ENCODE data around the gene GRAMD1A. TPM values are rescaled to one million over a fixed set of nuclear protein-coding genes. Genes with fewer than 3 reads are reported as not detected.
A peak's percentile ranks its signal among the peaks of the same experiment; 100 is the strongest.

Gene GRAMD1A
- total RNA-seq, 3 donors from 2014 or later (not counting 1 experiment from before 2014, with no cell fraction given): 57.6 to 80.3 (median 66.6) TPM

DNA sequence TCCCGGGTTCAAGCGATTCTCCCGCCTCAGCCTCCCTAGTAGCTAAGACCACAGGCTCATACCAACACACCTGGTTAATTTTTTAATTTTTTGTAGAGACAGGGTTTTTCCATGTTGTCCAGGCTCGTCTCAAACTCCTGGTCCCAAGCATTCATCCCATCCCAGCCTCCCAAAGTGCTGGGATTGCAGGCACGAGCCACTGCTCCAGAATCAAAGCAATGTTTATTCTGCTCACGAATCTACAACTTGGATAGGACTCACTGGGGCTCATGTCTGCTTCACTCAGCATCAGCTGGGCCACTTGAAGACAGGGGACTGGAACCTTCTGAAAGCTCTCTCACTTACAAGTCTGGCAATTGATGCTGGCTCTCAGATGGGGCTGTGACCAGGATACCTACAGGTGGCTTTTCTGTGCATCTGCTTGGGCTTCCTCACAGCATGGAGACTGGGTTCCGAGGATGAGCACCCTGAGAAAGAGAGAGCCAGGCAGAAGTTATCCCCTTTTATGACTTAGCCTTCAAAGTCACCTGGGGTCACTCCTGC lies 27.9 kb upstream of the GRAMD1A start:
- Histone ChIP-seq H3K36me3 (ENCODE audit: control insufficient read depth, insufficient read depth, low read length) (no peaks in the 10 kb centered on the region), H3K4me1 (ENCODE audit: control insufficient read depth, insufficient read depth, low read length) (peaks cover 13% of the 10 kb centered on the region), H3K27me3 (ENCODE audit: control insufficient read depth, insufficient read depth, low read length) (no peaks in the 10 kb centered on the region), H3K9me3 (ENCODE audit: control insufficient read depth, insufficient read depth, low read length) (no peaks in the 10 kb centered on the region), H3K4me3 (ENCODE audit: low read length) (no peak overlapping the region), H3K27ac (ENCODE audit: low read length) (no peak overlapping the region)
- DNase-seq (no peak), ATAC-seq (no peak)
- H3K4me3 Mint-ChIP-seq: no peak overlapping the region
- H3K27me3 Mint-ChIP-seq (ENCODE audit: low read depth in 2 of 2): no peaks in the 10 kb centered on the region
- H3K9me3 Mint-ChIP-seq: no peaks in the 10 kb centered on the region
- intact Hi-C loops (cut with micrococcal nuclease): loop anchor here (5.0 kb wide), 1 partner anchor 170 kb away; the partner anchor contains the start of gene FXYD7
- H3K4me1 Mint-ChIP-seq: peaks cover 12 to 23% of the 10 kb centered on the region in 2 donors
- WGBS (ENCODE audit: insufficient coverage): 89% methylated on average over 7 of the region's 7 CpGs
- TF ChIP-seq CTCF (IDR thresholded peaks at IDR 0.05): no peak
- H3K27ac Mint-ChIP-seq: peak overlapping the region in 1 of 2 donors; percentile 76
- no peaks in the 10 kb centered on the region for H3K36me3 Mint-ChIP-seq

GRCh38 chr19:34974646-34975045 lies 25.5 kb upstream of the GRAMD1A start:
- Mint-ChIP-seq H3K4me1 (peaks cover 12 to 27% of the 10 kb centered on the region in 2 donors), H3K27me3 (ENCODE audit: low read depth in 2 of 2) (peaks cover 0 to 3% of the 10 kb centered on the region in 2 donors), H3K36me3 (no peaks in the 10 kb centered on the region), H3K9me3 (no peaks in the 10 kb centered on the region), H3K27ac (no peak overlapping the region), H3K4me3 (no peak overlapping the region)
- no peak for DNase-seq
- peaks cover 13% of the 10 kb centered on the region for H3K4me1 ChIP-seq (ENCODE audit: control insufficient read depth, insufficient read depth, low read length)
- no peaks in the 10 kb centered on the region for H3K36me3 ChIP-seq (ENCODE audit: control insufficient read depth, insufficient read depth, low read length)
- intact Hi-C loops (cut with micrococcal nuclease): loop anchor here (5.0 kb wide), 1 partner anchor 168 kb away; the partner anchor contains the start of gene FXYD7
- no peak for TF ChIP-seq CTCF (IDR thresholded peaks at IDR 0.05)
- H3K27ac ChIP-seq (ENCODE audit: low read length): no peak overlapping the region
- ATAC-seq: no peak
- no peaks in the 10 kb centered on the region for H3K9me3 ChIP-seq (ENCODE audit: control insufficient read depth, insufficient read depth, low read length)
- 83% methylated on average over 4 of the region's 5 CpGs for WGBS (ENCODE audit: insufficient coverage)
- no peaks in the 10 kb centered on the region for H3K27me3 ChIP-seq (ENCODE audit: control insufficient read depth, insufficient read depth, low read length)
- H3K4me3 ChIP-seq (ENCODE audit: low read length): no peak overlapping the region

DNA sequence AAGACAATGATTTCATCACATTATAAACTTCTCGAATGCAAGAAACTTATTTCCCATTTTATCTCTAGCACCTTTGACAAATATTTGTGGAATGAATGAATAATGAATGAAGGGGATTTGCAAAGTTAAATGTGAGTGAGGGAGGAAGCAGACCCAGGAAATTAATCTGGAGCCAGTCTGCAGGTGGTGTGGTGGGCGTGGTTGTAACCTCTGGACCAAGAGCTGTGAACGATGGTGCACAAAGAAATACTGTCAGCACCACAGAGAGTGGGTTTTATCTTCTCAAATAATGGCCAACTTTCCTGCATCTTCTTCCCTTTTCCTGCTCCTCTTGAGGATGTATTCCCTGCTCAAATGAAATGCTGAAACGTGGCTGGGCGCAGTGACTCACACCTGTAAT lies 25.1 kb upstream of the GRAMD1A start:
- Mint-ChIP-seq H3K4me1 (peaks cover 12 to 27% of the 10 kb centered on the region in 2 donors), H3K4me3 (no peak overlapping the region), H3K27me3 (ENCODE audit: low read depth in 2 of 2) (peaks cover 0 to 3% of the 10 kb centered on the region in 2 donors), H3K27ac (no peak overlapping the region), H3K9me3 (no peaks in the 10 kb centered on the region), H3K36me3 (no peaks in the 10 kb centered on the region)
- Histone ChIP-seq H3K36me3 (ENCODE audit: control insufficient read depth, insufficient read depth, low read length) (no peaks in the 10 kb centered on the region), H3K27me3 (ENCODE audit: control insufficient read depth, insufficient read depth, low read length) (no peaks in the 10 kb centered on the region), H3K4me3 (ENCODE audit: low read length) (no peak overlapping the region), H3K27ac (ENCODE audit: low read length) (no peak overlapping the region), H3K4me1 (ENCODE audit: control insufficient read depth, insufficient read depth, low read length) (peaks cover 13% of the 10 kb centered on the region), H3K9me3 (ENCODE audit: control insufficient read depth, insufficient read depth, low read length) (no peaks in the 10 kb centered on the region)
- ATAC-seq (no peak), DNase-seq (no peak)
- WGBS (ENCODE audit: insufficient coverage): 60% methylated on average over 4 of the region's 5 CpGs
- no peak for TF ChIP-seq CTCF (IDR thresholded peaks at IDR 0.05)
- intact Hi-C loops (cut with micrococcal nuclease): no loop called here

GRCh38 chr19:34976611-34977010 lies 23.5 kb upstream of the GRAMD1A start:
- Mint-ChIP-seq H3K4me1 (peaks cover 12 to 27% of the 10 kb centered on the region in 2 donors), H3K9me3 (no peaks in the 10 kb centered on the region), H3K36me3 (no peaks in the 10 kb centered on the region), H3K27me3 (ENCODE audit: low read depth in 2 of 2) (peaks cover 0 to 3% of the 10 kb centered on the region in 2 donors), H3K27ac (no peak overlapping the region), H3K4me3 (no peak overlapping the region)
- TF ChIP-seq CTCF (IDR thresholded peaks at IDR 0.05): no peak
- Histone ChIP-seq H3K36me3 (ENCODE audit: control insufficient read depth, insufficient read depth, low read length) (no peaks in the 10 kb centered on the region), H3K9me3 (ENCODE audit: control insufficient read depth, insufficient read depth, low read length) (no peaks in the 10 kb centered on the region), H3K27ac (ENCODE audit: low read length) (no peak overlapping the region), H3K4me3 (ENCODE audit: low read length) (no peak overlapping the region), H3K27me3 (ENCODE audit: control insufficient read depth, insufficient read depth, low read length) (no peaks in the 10 kb centered on the region), H3K4me1 (ENCODE audit: control insufficient read depth, insufficient read depth, low read length) (peaks cover 13% of the 10 kb centered on the region)
- intact Hi-C loops (cut with micrococcal nuclease): no loop called here
- ATAC-seq (no peak), DNase-seq (no peak)
- WGBS (ENCODE audit: insufficient coverage): 86% methylated on average over 3 of the region's 3 CpGs
